Measurements from ENCODE around the gene BMP8B.
A peak's percentile ranks its signal among the peaks of the same experiment; 100 is the strongest.
"Not testable (repeated sequence)": the region's sequence is repeated elsewhere in the genome, so short reads cannot be mapped to it uniquely, and the experiment has no call there.

BMP8B gene

GRCh38 chr1:39816415-39817090 lies 27.9 kb upstream of the BMP8B start:
- peak; percentile 89 for DNase-seq (ENCODE audit: low spot score)
- peak; percentile 95 for FAIRE-seq

- FAIRE-seq (peak; percentile 20), DNase-seq (ENCODE audit: low spot score) (no peak)
Observed at GRCh38 chr1:39812913-39813312, 24.2 kb upstream of the BMP8B start.

GRCh38 chr1:39808784-39809517 lies 20.3 kb upstream of the BMP8B start:
- FAIRE-seq, result peak; percentile 74

GRCh38 chr1:39805385-39805784 lies 16.7 kb upstream of the BMP8B start:
- FAIRE-seq (no peak), DNase-seq (ENCODE audit: low spot score) (no peak)

More at GRCh38 chr1:39808784-39809517, 20.3 kb upstream of the BMP8B start:
- DNase-seq (ENCODE audit: low spot score), result no peak

- no peak for DNase-seq (ENCODE audit: low spot score)
- FAIRE-seq, result peak; percentile 56
Observed at GRCh38 chr1:39802496-39803260, 14.0 kb upstream of the BMP8B start.

GRCh38 chr1:39800471-39800835 lies 11.8 kb upstream of the BMP8B start:
- no peak for FAIRE-seq
- DNase-seq (ENCODE audit: low spot score), result no peak

GRCh38 chr1:39799770-39800470 lies 11.3 kb upstream of the BMP8B start:
- FAIRE-seq, result peak; percentile 95
- peak; percentile 88 for DNase-seq (ENCODE audit: low spot score)

- peak; percentile 74 for DNase-seq (ENCODE audit: low spot score)
- peak; percentile 96 for FAIRE-seq
Observed at GRCh38 chr1:39798859-39799769, 10.4 kb upstream of the BMP8B start.

- DNase-seq (ENCODE audit: low spot score) (no peak), FAIRE-seq (no peak)
Observed at GRCh38 chr1:39795651-39796050, 7.0 kb upstream of the BMP8B start.

- DNase-seq (ENCODE audit: low spot score) (no peak), FAIRE-seq (no peak)
Observed at GRCh38 chr1:39791838-39792237, 3.2 kb upstream of the BMP8B start.

GRCh38 chr1:39789571-39790110 lies 976 bp upstream of the BMP8B start:
- FAIRE-seq, result no peak

GRCh38 chr1:39788426-39788757 lies 273 bp downstream of the BMP8B start:
- DNase-seq (ENCODE audit: low spot score) (no peak), FAIRE-seq (no peak)

More at GRCh38 chr1:39789571-39790110, 976 bp upstream of the BMP8B start:
- no peak for DNase-seq (ENCODE audit: low spot score)

- not testable (repeated sequence) for DNase-seq (ENCODE audit: low spot score); FAIRE-seq
Observed at GRCh38 chr1:39787964-39788363, 701 bp downstream of the BMP8B start.

- DNase-seq (ENCODE audit: low spot score), result no peak
- peak; percentile 61 for FAIRE-seq
Observed at GRCh38 chr1:39787468-39787867, 1.2 kb downstream of the BMP8B start.

GRCh38 chr1:39787108-39787375 lies 1.6 kb downstream of the BMP8B start:
- DNase-seq (ENCODE audit: low spot score); FAIRE-seq: not testable (repeated sequence)

GRCh38 chr1:39786303-39787107 lies 2.2 kb downstream of the BMP8B start:
- not testable (repeated sequence) for DNase-seq (ENCODE audit: low spot score)
- peak; percentile 78 for FAIRE-seq

- not testable (repeated sequence) for FAIRE-seq; DNase-seq (ENCODE audit: low spot score)
Observed at GRCh38 chr1:39782685-39783084, 6.0 kb downstream of the BMP8B start.

- no peak for DNase-seq (ENCODE audit: low spot score)
- no peak for FAIRE-seq
Observed at GRCh38 chr1:39782103-39782502, 6.6 kb downstream of the BMP8B start.

- DNase-seq (ENCODE audit: low spot score), result no peak
- FAIRE-seq, result no peak
Observed at GRCh38 chr1:39781349-39781715, 7.3 kb downstream of the BMP8B start.

- DNase-seq (ENCODE audit: low spot score) (no peak), FAIRE-seq (no peak)
Observed at GRCh38 chr1:39779821-39780220, 8.8 kb downstream of the BMP8B start.
